Fibroblast of pulmonary artery (primary cell): ENCODE data around the gene C17orf107.

Source experiments
- DNase-seq: peaks from one replicate; pipeline ENCODE4 v3.0.0-alpha.2; 2010; ENCODE audit warnings: low read depth
- H3K4me3 ChIP-seq: replicated peaks from 2 replicates; pipeline ENCODE4 v1.5.1; 2011; ENCODE audit warnings: low read depth, mild to moderate bottlenecking, control low read depth, low read length, moderate library complexity
- CTCF ChIP-seq: IDR thresholded peaks from 2 replicates; pipeline ENCODE4 v1.5.1; 2011; ENCODE audit warnings: mild to moderate bottlenecking, control low read depth, low read length, inconsistent platforms; ENCODE audit errors: missing control alignments

C17orf107 gene

GRCh38 chr17:4932756-4933155, 33.4 kb downstream of the C17orf107 start:
- H3K4me3 ChIP-seq, result no peak overlapping the region
- DNase-seq, result no peak
- no peak for TF ChIP-seq CTCF

GRCh38 chr17:4933646-4934045, 34.3 kb downstream of the C17orf107 start:
- no peak overlapping the region for H3K4me3 ChIP-seq
- no peak for DNase-seq
- no peak for TF ChIP-seq CTCF

- peak; percentile 36 for TF ChIP-seq CTCF
- peak; percentile 38 for DNase-seq
- no peak overlapping the region for H3K4me3 ChIP-seq
These were observed 35.0 kb downstream of the C17orf107 start for GRCh38 chr17:4934173-4934979.

- no peak for DNase-seq
- no peak for TF ChIP-seq CTCF
- no peak overlapping the region for H3K4me3 ChIP-seq
These were observed 36.3 kb downstream of the C17orf107 start for GRCh38 chr17:4935650-4936049.

- TF ChIP-seq CTCF, result no peak
- H3K4me3 ChIP-seq, result no peak overlapping the region
- DNase-seq, result no peak
These were observed 37.1 kb downstream of the C17orf107 start for GRCh38 chr17:4936436-4936835.

- H3K4me3 ChIP-seq, result no peak overlapping the region
- no peak for TF ChIP-seq CTCF
- DNase-seq, result no peak
These were observed 38.2 kb downstream of the C17orf107 start for GRCh38 chr17:4937553-4937952.

- no peak for DNase-seq
- TF ChIP-seq CTCF, result no peak
- H3K4me3 ChIP-seq, result no peak overlapping the region
These were observed 38.7 kb downstream of the C17orf107 start for GRCh38 chr17:4938069-4938491.
